ENCODE data around the gene TAF5. TPM values are rescaled to one million over a fixed set of nuclear protein-coding genes. Genes with fewer than 3 reads are reported as not detected.
"Not testable (repeated sequence)": the region's sequence is repeated elsewhere in the genome, so short reads cannot be mapped to it uniquely, and the experiment has no call there.

The TAF5 gene
- 1.6 TPM for total RNA-seq

DNA sequence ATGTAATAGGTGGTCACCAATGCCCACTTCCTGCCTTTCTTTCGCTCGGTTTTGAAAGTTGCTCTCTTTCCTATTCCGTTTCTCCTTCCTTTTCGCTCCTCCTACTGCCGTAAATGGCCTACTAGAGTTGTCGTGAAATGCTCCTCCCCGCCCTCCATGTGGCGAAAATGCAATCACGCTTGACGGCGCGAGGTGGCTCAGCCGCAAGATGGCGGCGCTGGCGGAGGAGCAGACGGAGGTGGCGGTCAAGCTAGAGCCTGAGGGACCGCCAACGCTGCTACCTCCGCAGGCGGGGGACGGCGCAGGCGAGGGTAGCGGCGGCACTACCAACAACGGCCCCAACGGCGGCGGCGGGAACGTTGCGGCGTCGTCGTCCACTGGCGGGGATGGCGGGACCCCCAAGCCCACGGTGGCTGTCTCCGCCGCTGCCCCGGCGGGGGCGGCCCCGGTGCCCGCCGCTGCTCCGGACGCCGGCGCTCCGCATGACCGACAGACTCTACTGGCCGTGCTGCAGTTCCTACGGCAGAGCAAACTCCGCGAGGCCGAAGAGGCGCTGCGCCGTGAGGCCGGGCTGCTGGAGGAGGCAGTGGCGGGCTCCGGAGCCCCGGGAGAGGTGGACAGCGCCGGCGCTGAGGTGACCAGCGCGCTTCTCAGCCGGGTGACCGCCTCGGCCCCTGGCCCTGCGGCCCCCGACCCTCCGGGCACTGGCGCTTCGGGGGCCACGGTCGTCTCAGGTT, at the start of gene TAF5:
Gene TAF5, plus strand, starts transcription at position 195 of the 737 bp plus-strand sequence. Its CDS starts 14 bp downstream, at position 209.
- peak; percentile 94 for DNase-seq (ENCODE audit: low spot score)

DNA sequence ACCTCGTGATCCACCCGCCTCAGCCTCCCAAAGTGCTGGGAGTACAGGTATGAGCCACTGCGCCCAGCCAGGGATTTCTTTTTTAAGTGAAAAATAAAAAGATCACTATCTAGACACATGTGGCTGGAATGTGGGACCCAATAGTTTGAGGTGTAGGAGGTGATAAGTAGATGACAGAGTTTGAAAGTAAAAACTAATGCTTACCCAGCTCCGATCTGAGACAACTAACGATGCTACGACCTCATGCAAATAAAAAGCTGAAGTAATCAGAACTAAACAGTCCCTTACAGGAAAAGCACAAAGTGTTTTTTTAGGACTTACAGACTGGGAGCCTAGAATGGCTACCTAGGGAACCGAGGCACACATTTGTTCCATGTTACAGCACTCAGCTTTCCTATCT, 39.9 kb upstream of the TAF5 start:
- DNase-seq (ENCODE audit: low spot score), result no peak

DNA sequence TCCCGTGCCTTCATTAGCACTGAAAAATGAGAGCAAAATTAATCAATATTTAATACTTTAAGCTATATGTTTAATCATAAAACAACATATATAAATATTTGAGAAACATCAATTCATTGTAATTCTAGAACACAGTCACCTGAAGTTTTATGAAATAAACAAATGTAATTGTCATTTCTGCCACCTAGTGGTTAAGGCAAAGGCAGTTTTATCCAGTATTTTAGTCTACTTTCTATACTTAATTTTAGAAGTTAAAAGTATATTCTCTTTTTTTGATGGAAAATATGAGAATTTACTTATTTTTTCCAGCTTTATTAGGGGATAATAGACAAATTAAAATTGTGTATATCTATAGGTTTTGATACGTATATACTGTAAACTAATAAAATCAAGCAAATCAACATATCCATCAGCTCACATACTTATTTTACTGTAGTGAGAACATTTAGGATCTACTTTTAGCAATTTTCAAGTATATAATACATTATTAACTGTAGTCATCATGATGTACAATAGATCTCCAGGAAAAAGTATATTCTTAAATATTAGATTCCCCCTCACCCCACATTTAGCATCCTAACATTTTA, 33.7 kb upstream of the TAF5 start:
- DNase-seq (ENCODE audit: low spot score), result no peak

DNA sequence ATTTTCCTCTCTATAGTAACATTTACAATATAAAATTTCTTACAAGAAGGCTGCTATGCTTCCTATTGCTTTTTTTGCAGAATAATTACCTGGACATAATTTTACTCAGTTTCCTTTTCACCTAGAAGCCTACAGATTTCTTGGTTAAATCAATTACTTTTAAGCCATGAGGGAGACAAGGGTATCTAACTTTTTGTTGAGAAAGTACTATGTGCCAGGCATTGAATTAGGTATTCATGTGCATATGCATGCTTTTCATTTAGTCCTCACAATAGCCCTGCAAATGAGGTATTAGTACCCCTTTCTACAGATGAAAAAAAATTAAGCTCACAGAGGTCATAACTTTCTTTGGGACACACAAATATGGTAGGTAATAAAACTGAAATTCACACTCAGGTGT, 33.2 kb upstream of the TAF5 start:
- no peak for DNase-seq (ENCODE audit: low spot score)

DNA sequence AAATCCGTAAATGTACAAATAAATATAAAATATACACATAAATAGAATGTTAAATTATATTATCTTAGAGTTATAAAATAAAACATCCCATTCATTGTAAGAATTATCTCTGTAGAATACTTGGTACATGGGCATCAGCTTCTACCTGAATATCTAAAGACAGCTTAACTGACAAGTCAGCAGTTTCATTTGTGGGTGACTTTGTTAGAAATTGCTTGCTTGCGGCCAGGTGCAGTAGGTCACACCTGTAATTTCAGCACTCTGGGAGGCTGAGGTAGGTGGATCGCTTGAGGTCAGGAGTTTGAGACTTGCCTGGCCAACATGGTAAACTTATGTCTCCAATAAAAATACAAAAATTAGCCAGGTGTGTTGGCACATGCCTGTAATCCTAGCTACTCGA, 31.4 kb upstream of the TAF5 start:
- no peak for DNase-seq (ENCODE audit: low spot score)

DNA sequence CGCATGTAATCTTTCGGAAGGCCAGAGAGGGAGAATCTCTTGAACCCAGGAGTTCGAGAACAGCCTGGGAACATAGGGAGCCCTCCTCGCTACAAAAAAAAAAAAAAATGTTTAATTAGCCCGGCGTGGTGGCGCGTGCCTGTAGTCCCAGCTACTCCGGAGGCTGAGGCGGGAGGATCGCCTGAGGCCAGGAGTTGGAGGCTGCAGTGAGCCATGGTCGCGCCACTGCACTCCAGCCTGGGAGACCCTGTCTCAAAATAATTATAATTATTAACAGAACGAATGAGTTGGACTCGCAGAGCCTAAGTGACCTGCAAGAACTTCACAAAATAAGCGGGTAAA, 17.6 kb upstream of the TAF5 start:
- DNase-seq (ENCODE audit: low spot score), result no peak

DNA sequence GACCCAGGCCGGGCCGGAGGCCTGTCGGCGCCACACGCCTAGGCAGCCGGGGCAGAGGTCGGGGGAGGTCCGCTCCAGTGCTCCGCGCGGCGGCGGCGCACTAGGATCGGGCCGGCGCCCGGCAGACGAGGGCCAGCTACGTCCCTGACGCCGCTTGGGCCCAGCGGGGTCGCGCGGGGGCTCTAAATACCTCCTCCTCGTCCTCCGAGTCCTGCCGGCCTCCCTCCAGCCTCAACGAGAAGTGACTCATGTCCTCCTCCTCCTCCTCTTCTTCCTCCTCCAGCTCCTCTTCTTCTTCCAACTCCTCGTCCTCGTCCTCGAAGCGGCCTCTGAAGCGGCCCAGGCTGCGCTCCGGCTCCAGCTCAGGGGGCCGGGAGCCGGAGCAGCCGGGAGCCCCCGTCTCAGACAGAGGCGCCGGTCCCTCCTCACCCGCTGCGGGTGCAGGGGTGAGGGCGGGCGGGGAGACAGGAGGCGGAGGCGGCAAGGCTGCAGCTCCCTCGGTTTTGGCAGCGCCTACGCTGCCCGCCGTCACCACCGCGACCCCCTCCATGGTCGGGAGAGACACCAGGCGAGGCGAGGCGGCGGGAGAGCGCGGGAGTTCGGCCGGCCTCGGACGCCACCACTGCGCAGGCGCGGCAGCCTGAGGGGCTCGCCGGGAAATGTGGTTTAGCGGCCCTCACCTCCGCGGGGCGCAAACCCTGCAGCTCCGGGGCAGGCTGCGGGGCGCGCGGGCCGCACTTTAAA, 17.1 kb upstream of the TAF5 start, which contains the start of gene PCGF6:
Gene PCGF6, minus strand, starts transcription at position 624 of the 744 bp plus-strand sequence. Its CDS starts 74 bp downstream, at position 550.
- peak; percentile 75 for DNase-seq (ENCODE audit: low spot score)

DNA sequence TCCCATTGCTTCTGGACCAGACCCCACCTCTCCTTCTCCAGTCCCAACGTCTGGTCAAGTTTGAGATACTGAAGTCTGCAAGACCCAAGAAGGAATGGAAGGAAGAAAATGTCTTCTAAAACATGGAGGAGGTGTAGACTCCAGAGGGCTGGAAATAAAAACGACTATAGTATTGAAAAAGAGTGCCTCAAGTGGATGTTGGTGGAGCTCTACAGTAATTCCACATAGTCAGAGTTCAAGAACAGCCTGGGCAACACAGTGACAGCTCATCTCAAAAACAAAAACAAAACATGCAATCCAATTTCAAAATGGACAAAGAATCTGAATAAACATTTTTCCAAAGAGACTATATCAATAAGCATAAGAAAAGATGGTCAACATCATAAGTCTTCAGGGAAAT, 14.5 kb upstream of the TAF5 start:
- no peak for DNase-seq (ENCODE audit: low spot score)

DNA sequence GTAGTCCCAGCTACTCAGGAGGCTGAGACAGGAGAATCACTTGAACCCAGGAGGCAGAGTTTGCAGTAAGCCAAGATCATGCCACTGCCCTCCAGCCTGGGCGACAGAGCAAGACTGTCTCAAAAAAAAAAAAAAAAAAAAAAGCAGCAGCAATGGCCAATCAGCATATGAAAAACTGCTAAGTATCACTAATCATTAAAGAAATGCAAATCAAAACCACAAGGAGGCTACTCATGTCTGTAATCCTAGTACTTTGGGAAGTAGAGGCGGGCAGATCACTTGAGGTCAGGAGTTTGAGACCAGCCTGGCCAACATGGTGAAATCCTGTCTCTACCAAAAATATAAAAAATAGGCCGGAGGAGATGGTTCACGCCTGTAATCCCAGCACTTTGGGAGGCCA, 13.2 kb upstream of the TAF5 start:
- not testable (repeated sequence) for DNase-seq (ENCODE audit: low spot score)

DNA sequence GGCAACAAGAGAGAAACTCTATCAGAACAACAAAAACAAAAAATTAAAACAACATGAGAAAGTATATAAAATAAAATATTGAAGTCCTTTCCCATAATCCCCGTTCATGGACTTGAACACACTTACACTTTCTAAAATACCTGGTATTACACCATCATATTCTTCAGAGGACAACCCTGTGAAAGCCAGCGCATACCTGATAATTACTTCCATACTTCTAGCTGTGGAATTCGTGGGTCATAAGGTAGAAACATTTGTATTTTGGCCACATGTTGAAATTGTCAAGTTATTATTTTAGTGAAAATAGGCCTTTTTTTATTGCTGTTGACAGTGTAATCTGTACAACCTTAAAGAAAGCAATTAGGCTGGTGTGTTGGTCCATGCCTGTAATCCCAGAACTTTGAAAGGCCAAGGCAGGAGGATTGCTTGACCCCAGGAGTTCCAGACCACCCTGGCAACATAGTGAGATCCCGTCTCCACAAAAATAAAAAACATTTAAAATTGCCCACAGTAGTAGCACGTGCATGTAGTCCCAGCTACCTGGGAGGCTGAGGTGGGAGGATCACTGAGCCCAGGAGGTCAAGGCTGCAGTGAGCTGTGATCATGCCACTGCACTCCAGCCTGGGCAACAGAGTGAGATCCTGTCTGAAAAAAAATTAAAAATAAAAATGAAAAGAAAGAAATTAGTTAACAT, 11.7 kb upstream of the TAF5 start:
- no peak for DNase-seq (ENCODE audit: low spot score)

DNA sequence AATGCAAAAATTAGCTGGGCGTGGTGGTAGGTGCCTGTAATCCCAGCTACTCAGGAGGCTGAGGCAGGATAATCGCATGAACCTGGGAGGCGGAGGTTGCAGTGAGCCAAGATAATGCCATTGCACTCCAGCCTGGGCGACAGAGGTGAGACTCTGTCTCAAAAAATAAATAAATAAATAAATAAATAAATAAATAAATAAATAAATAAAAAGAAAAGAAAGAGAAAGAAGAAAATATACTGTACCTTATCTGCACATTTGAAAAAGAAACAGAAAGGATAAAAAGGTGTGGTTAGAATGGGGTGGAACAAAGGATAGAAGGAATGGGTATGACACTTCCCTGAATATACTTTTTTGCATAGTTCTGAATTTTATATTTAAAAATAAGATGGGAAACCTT, 8.3 kb upstream of the TAF5 start:
- DNase-seq (ENCODE audit: low spot score), result not testable (repeated sequence)

DNA sequence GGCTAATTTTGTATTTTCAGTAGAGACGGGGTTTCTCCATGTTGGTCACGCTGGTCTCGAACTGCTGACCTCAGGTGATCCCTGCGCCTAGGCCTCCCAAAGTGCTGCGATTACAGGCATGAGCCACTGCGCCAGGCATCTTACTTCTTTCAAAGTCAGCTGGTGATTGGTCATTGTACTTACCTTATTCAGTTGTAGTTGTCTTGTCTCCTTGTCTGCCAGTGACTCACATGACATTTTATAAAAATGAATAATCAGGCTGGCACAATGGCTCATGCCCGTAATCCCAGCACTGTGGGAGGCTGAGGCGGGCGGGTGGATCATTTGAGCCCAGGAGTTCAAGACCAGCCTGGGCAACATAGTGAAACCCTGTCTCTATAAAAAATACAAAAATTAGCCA, 7.0 kb upstream of the TAF5 start:
- DNase-seq (ENCODE audit: low spot score), result not testable (repeated sequence)

DNA sequence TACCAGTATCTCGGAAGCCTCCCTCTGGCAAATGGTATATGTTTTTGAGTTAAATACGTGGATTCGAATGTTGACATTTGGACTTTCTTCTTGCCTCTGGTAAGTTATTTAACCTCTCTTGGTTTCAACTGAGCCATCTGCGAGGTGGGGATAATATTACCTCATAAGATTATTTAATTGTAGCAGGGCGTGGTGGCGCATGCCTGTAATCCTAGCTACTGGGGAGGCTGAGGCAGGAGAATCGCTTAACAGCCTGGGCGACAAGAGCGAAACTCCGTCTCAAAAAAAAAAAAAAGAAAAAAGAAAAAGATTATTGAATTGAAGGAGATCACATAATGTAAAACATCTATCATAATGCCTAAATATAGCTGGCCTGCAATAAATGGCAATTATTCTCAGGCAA, 396 bp upstream of the TAF5 start:
- DNase-seq (ENCODE audit: low spot score), result no peak

DNA sequence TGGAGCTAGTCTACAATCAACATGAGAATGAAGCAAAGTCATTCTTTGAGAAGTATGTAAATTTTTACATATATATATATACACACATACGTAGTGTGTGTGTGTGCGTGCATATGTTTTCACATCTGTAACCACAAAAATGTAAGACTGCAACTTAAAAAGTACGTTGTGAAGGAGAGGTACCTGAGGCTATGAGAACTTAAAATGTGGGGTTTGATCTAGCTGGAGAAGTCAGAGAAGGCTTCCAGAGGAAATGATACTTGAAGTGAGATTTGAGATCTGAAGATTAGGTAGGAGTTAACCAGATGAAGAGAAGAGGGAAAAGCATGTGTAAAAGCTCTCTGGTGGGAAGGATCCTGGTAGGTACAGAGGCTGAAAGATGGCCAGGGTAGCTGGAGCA, 5.8 kb downstream of the TAF5 start:
- DNase-seq (ENCODE audit: low spot score), result no peak

DNA sequence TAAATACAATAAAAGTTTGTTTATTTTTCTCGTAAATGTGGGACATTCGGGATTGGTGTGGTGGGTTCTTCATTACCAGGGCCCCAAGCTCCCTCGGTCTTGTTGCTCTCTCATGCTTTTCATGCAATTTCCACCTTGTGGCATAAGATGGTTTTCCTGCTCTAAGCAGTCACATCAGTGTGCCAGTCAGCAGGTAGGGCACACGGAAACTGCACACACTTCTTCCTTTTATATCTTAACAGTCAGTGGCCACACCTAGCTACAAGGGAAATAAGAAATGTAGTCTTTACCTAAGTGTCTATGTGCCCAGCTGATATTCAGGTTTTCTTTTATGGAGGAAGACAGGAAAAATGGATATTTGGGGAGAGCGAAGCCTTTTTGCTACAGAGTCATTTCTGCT, 6.5 kb downstream of the TAF5 start:
- DNase-seq (ENCODE audit: low spot score), result no peak

DNA sequence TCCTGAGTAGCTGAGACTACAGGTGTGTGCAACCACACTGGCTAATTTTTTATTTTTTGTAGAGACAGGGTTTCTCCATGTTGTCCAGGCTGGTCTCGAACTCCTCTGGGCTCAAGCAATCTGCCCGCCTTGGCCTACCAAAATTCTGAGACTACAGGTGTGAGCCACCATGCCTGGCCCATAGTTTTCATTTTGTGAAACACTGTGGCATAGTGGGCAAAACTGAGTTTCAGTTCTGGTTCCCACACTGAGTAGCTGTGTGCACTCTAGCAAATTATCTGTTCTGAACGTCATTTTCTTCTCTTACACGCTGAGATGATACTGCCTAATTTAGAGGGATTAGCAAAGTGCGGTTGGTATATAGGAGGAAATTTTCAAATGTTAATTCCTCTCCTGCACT, 15.0 kb downstream of the TAF5 start:
- no peak for DNase-seq (ENCODE audit: low spot score)

DNA sequence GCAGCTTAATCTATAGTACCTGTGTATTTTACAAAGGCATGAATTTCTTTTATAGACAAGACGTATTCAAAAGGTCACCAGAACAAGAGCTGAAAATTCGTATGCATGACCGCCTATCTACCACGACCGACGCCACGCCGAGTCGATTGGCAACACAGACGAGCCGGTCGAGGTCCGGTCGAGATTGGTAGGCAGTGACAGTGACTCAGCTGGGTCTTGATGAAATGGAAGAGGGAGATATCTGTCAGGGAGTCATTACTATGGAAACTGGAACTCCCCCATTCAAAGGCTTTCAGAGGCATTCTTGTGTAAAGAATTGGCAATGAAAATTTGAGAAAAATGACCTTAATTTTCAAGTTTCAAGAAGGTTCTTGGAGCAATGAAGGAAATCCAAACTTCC, 26.4 kb downstream of the TAF5 start:
- DNase-seq (ENCODE audit: low spot score), result no peak

DNA sequence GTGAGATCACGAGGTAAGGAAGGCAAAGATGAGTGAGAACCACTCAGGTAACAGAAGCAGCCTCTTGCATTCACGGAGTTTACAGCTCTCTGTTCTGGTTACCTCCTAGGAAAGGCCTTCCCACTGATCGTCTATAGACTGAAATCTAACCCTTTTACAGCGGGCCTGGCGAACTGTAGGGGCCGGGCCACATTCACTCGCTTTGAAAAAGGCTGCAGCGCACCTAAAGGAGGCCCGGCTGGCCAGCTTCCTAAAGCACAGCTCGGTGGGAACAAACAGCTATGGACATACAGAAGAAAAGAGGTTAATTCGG, 27.9 kb downstream of the TAF5 start:
- DNase-seq (ENCODE audit: low spot score), result no peak

DNA sequence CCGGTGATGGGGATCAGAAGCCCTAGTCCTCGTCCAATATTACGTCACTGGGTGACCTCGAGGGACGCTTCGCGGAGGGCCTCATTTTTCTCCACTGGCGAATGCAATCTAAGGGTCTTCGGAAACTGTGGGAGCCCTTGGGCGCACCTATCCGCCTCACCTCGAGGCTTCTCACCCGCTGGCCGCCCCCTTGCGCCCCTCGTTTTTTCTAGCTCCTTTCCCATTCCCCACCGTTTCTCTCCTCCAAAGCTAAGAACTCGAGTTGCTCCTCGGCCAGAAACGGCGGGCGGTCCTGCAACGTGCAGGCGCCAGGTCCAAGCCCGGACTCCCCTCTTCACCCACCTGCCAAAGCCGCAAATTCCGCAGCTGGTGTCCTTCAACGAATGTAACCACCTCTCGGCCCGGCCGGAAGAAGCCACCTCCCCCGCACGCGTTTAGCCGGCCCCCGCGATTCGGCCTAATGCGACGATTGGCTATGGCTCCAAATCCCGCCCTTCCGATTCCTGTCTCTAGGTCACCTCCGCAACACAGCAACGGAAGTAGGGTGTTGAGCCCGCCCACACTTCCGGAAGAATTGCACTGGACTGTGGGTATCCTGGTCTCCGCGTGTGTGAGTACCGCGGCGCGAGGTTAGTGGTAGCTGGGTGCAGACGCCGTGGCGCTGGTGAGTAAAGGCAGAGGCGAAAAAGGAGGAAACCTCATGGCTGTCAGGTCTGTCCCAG, 28.5 kb downstream of the TAF5 start, which contains the start of the genes ATP5MK and PDCD11:
Gene ATP5MK, minus strand, starts transcription at position 409 of the 722 bp plus-strand sequence. CDS start 4,018 bp downstream, outside the sequence.
Gene PDCD11, plus strand, starts transcription at position 560 of the 722 bp plus-strand sequence. CDS start 1,801 bp downstream, outside the sequence.
- peak; percentile 97 for DNase-seq (ENCODE audit: low spot score)

DNA sequence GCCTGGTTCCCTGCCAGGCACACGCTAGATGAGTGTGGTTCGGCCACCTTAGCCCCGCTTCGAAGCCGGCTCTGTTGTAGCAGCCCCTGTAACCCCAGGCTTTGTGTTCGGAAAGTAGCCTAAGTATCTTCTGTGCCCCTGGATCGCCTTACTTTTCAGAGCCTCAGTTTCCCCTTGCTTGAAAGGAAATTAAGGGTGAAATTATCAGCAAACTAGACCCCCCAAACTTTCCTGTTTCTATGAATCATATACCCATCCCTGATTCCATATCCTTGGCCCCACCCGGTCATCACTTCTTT, 29.0 kb downstream of the TAF5 start:
- no peak for DNase-seq (ENCODE audit: low spot score)

DNA sequence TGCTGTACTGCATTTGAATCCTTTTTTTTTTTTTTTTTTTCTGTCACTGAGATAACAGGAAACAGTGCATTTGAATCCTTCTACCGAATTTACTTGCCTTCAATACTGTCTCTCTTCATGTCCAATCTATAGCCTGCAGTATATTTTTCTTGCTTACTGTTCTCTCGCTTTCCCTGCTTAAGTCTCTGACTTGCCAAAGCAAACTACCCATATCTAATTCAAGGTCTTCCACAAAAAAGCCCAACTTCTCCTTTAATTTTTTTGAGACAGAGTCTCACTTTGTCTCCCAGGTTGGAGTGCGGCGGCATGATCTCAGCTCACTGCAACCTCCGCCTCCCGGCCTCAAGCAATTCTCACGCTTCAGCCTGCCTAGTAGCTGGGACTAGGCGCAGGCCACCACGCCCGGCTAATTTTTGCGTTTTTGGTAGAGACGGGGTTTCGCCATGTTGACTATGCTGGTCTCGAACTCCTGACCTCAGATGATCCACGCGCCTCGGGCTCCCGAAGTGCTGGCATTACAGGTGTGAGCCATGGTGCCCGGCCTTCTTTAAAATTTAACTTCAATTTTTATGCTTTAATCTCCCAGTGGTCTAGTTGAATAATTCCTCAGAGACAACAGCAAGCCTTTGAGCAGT, 29.5 kb downstream of the TAF5 start:
- no peak for DNase-seq (ENCODE audit: low spot score)
